OCI-LY1 (cell line): ENCODE data around the gene CCDC43.
"Not testable (repeated sequence)": the region's sequence is repeated elsewhere in the genome, so short reads cannot be mapped to it uniquely, and the experiment has no call there.

ENCODE experiments used
- EZH2 ChIP-seq: fragments of 200-600 bp; sonication (generic), shearing (Covaris generic); IDR thresholded peaks from 2 replicates; pipeline ENCODE4 v1.8.0; 2017; ENCODE audit warnings: borderline replicate concordance, mixed run types, mild to moderate bottlenecking, antibody characterized with exemption, low read length, moderate library complexity, mixed read lengths
- TF ChIP-seq, protein P1 (sequence below): fragments of 200-600 bp; sonication (generic), shearing (Covaris generic); IDR thresholded peaks from 2 replicates; pipeline ENCODE4 v1.5.1; 2017; ENCODE audit warnings: mild to moderate bottlenecking, antibody characterized with exemption, low read length, moderate library complexity, mixed read lengths

DNA sequence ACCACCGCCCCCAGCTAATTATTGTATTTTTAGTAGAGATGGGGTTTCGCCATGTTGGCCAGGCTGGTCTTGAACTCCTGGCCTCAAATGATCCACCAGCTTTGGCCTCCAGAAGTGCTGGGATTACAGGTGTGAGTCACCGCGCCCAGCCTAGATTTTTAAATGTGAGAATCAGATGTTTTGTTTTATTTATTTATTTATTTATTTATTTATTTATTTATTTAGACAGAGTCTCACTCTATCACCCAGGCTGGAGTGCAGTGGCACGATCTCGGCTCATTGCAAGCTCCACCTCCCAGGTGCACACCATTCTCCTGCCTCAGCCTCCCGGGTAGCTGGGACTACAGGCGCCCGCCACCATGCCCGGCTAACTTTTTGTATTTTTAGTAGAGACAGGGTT, 10.7 kb upstream of the CCDC43 start:
- TF ChIP-seq, protein P1, sequence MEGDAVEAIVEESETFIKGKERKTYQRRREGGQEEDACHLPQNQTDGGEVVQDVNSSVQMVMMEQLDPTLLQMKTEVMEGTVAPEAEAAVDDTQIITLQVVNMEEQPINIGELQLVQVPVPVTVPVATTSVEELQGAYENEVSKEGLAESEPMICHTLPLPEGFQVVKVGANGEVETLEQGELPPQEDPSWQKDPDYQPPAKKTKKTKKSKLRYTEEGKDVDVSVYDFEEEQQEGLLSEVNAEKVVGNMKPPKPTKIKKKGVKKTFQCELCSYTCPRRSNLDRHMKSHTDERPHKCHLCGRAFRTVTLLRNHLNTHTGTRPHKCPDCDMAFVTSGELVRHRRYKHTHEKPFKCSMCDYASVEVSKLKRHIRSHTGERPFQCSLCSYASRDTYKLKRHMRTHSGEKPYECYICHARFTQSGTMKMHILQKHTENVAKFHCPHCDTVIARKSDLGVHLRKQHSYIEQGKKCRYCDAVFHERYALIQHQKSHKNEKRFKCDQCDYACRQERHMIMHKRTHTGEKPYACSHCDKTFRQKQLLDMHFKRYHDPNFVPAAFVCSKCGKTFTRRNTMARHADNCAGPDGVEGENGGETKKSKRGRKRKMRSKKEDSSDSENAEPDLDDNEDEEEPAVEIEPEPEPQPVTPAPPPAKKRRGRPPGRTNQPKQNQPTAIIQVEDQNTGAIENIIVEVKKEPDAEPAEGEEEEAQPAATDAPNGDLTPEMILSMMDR: not testable (repeated sequence)
- not testable (repeated sequence) for TF ChIP-seq EZH2
